GM12878 (cell line): ENCODE data around the gene SLC49A4. TPM values are rescaled to one million over a fixed set of nuclear protein-coding genes. Genes with fewer than 3 reads are reported as not detected.

ENCODE experiments used
- ATAC-seq: fragments of 200-7000 bp; cut with Tn5 transposase; 3 replicates; pipeline ENCODE4 v1.9.1; 2020; ENCODE audit warnings: mild to moderate bottlenecking, moderate library complexity
- BruUV-seq: library from RNA; stranded (reverse); fragments of 400-500 nt; replicated peaks from 2 replicates; lab custom pipeline; 2021; lab: Mats Ljungman, UMichigan
- CTCF ChIA-PET: fragments of 300-600 bp; sonication (Branson Sonifier 250); formaldehyde crosslinking; extraction: SDS; loops from one replicate; lab custom pipeline; 2021; ENCODE audit warnings: inconsistent platforms; lab: Yijun Ruan, JAX
- POLR2A ChIA-PET: fragments of 350-600 bp; formaldehyde crosslinking; extraction: SDS; loops from one replicate; lab custom pipeline; 2021; ENCODE audit warnings: inconsistent platforms; lab: Charles Lee
- RAD21 ChIA-PET: fragments of 300-600 bp; sonication (Branson Sonifier 250); formaldehyde crosslinking; loops from one replicate; lab custom pipeline; 2023; ENCODE audit warnings: antibody characterized with exemption; ENCODE audit not compliant: unreplicated experiment; lab: Charles Lee
- SMC1A ChIA-PET: fragments of 300-600 bp; sonication (Branson Sonifier 250); formaldehyde crosslinking; loops from one replicate; lab custom pipeline; 2023; ENCODE audit not compliant: unreplicated experiment, uncharacterized antibody; lab: Charles Lee
- DNase-seq: peaks from one replicate; pipeline ENCODE4 v3.0.0-alpha.2; 2011; ENCODE audit warnings: low read depth, low spot score
- FAIRE-seq: peaks from 3 replicates; lab custom pipeline; 2011; peaks lifted over from hg19 to GRCh38; lab: Jason Lieb, UNC
- H2AFZ ChIP-seq: 2 replicates; pipeline ENCODE4 v1.6.0; 2011; ENCODE audit warnings: low read depth, low read length, control low read depth; ENCODE audit not compliant: control insufficient read depth
- H3K27ac ChIP-seq: 2 replicates; pipeline ENCODE4 v1.5.1; 2011; ENCODE audit warnings: control low read depth; ENCODE audit not compliant: control insufficient read depth, insufficient read depth
- H3K27me3 ChIP-seq, 2 experiments: replicated peaks in 1 of 2; 2 replicates each; pipeline versions ENCODE4 v1.6.0 to v1.6.1; 2011; ENCODE audit warnings: low read length in 1 of 2; ENCODE audit not compliant: control insufficient read depth in 2 of 2, insufficient read depth in 2 of 2
- H3K36me3 ChIP-seq, 2 experiments: 2 replicates each; pipeline ENCODE4 v1.5.1; 2011; ENCODE audit warnings: low read length in 1 of 2; ENCODE audit not compliant: control insufficient read depth in 2 of 2, insufficient read depth in 2 of 2
- H3K4me1 ChIP-seq: 2 replicates; pipeline ENCODE4 v1.6.1; 2011; ENCODE audit warnings: mild to moderate bottlenecking, low read length, moderate library complexity, mixed read lengths; ENCODE audit not compliant: control insufficient read depth, insufficient read depth
- H3K4me2 ChIP-seq: 2 replicates; pipeline ENCODE4 v1.6.0; 2011; ENCODE audit warnings: control low read depth; ENCODE audit not compliant: control insufficient read depth, insufficient read depth
- H3K4me3 ChIP-seq: fragments of 200-600 bp; sonication (generic); 2 replicates; pipeline ENCODE4 v1.5.1; 2016
- H3K79me2 ChIP-seq: 2 replicates; pipeline ENCODE4 v1.6.0; 2011; ENCODE audit warnings: low read length; ENCODE audit not compliant: control insufficient read depth, insufficient read depth
- H3K9ac ChIP-seq: 2 replicates; pipeline ENCODE4 v1.8.0; 2011; ENCODE audit warnings: low read length, control low read depth, mixed read lengths; ENCODE audit not compliant: control insufficient read depth, insufficient read depth
- H3K9me3 ChIP-seq: replicated peaks from 3 replicates; pipeline ENCODE4 v1.5.1; 2011; ENCODE audit warnings: mild to moderate bottlenecking, low read length; ENCODE audit not compliant: control insufficient read depth, insufficient read depth
- H4K20me1 ChIP-seq: 2 replicates; pipeline ENCODE4 v1.6.0; 2011; ENCODE audit not compliant: control insufficient read depth, insufficient read depth
- IRF4 ChIP-seq: IDR thresholded peaks from 2 replicates; pipeline ENCODE4 v1.6.1; 2011; ENCODE audit warnings: low read depth, low read length
- RUNX3 ChIP-seq: IDR thresholded peaks from 2 replicates; pipeline ENCODE4 v1.6.1; 2012; ENCODE audit warnings: low read length, inconsistent platforms
- SP1 ChIP-seq: IDR thresholded peaks from one replicate; pipeline ENCODE4 v1.6.1; 2011; ENCODE audit warnings: low read depth, low read length
- SPI1 ChIP-seq: IDR thresholded peaks from 2 replicates; pipeline ENCODE4 v1.6.1; 2011; ENCODE audit warnings: low read depth, mild to moderate bottlenecking, low read length, moderate library complexity, borderline replicate concordance; ENCODE audit not compliant: insufficient read depth
- WGBS: methylation state at CpG from one replicate; pipeline ENCODE4 v1.1.6; 2016; ENCODE audit warnings: low lambda C conversion rate; ENCODE audit not compliant: insufficient replicate concordance, insufficient coverage; ENCODE audit errors: missing lambda C conversion rate; 5-methylcytosine and 5-hydroxymethylcytosine counted together
- in situ Hi-C: fragments of 300-500 bp; cut with MboI; formaldehyde crosslinking; loops from 9 replicates; pipeline ENCODE4 v1.14.3; 2018; ENCODE audit warnings: mixed read lengths
- intact Hi-C: fragments of 100-400 bp; cut with micrococcal nuclease; formaldehyde crosslinking; loops from one replicate; pipeline ENCODE4 v1.14.2; 2022; ENCODE audit not compliant: unreplicated experiment
- polyA plus RNA-seq, 11 experiments: library from polyadenylated mRNA; depleted of rRNA in 4 of 11; unstranded in 6 of 11; stranded (reverse) in 5 of 11; fragments of >200 nt; fragmentation: Nextera tagmentation in 4 of 11; fragmentation: Illumina TruSeq in 1 of 11; extraction: Ambion mirVana in 4 of 11; extraction: Trizol in 1 of 11; gene quantifications; 1 replicate in 1 of 11; 2 replicates in 10 of 11; pipeline versions ENCODE4 v1.2.1 to v1.2.3, GENCODE V29; 2011 to 2016; ENCODE audit warnings: inconsistent platforms in 2 of 11, missing spikeins in 2 of 11, low read depth in 1 of 11
- total RNA-seq, 4 experiments: library from RNA; depleted of rRNA in 3 of 4; stranded (reverse); fragments of >200 nt in 3 of 4; fragmentation: Illumina TruSeq in 1 of 4; extraction: Trizol in 1 of 4; gene quantifications; 2 replicates each; pipeline versions ENCODE4 v1.2.1 to v1.2.3, GENCODE V29; 2013 to 2021
- TF ChIP-seq, protein P1 (sequence below): IDR thresholded peaks from 2 replicates; pipeline ENCODE4 v1.6.1; 2012; ENCODE audit warnings: mild to moderate bottlenecking, low read depth, low read length
- TF ChIP-seq, protein P2 (sequence below): fragments of 450-650 bp; IDR thresholded peaks from 2 replicates; pipeline ENCODE4 v1.6.1; 2017; ENCODE audit warnings: mild to moderate bottlenecking, moderate library complexity

SLC49A4 gene
- total and polyA plus RNA-seq, 10 of the 15 experiments (the other 5 are each of a cell fraction or from before 2014, with no cell fraction given) = 0.48 to 2.2 (median 1.4) TPM

GRCh38 chr3:122916580-122916979, 121.7 kb downstream of the SLC49A4 start:
- Histone ChIP-seq H3K4me2 (no peak overlapping the region), H2AFZ (no peak overlapping the region), H3K4me1 (peaks cover 2% of the 10 kb centered on the region; the same call in 1 of the 2 replicates), H3K36me3 (no peaks in the 10 kb centered on the region), H3K9ac (no peak overlapping the region), H3K4me3 (no peak overlapping the region), H3K27me3 (peaks cover 4% of the 10 kb centered on the region in 2 experiments; a peak in 3 of 4 replicates), H3K79me2 (no peaks in the 10 kb centered on the region), H3K9me3 (no peaks in the 10 kb centered on the region), H3K27ac (no peak overlapping the region), H4K20me1 (no peaks in the 10 kb centered on the region)
- no TSS peak for BruUV-seq
- DNase-seq (no peak), ATAC-seq (peak; percentile 82), FAIRE-seq (peak; percentile 92)
- ChIA-PET CTCF (interaction anchor here (0.8 kb wide), 1 partner anchor 162 kb away, joined by 3 read pairs; no protein-coding TSS in a partner anchor), SMC1A (interaction anchor here (0.5 to 1.3 kb wide), 2 partner anchors 206 to 462 kb away, joined by 3 read pairs; no protein-coding TSS in a partner anchor), POLR2A (no interaction called here), RAD21 (no interaction called here)
- TF ChIP-seq IRF4 = 0 out of 2 replicates have a peak, but pooled peaks have one; percentile 34
- TF ChIP-seq SPI1 = peak; percentile 67; the same call in 1 of the 2 replicates
- TF ChIP-seq, protein P1, sequence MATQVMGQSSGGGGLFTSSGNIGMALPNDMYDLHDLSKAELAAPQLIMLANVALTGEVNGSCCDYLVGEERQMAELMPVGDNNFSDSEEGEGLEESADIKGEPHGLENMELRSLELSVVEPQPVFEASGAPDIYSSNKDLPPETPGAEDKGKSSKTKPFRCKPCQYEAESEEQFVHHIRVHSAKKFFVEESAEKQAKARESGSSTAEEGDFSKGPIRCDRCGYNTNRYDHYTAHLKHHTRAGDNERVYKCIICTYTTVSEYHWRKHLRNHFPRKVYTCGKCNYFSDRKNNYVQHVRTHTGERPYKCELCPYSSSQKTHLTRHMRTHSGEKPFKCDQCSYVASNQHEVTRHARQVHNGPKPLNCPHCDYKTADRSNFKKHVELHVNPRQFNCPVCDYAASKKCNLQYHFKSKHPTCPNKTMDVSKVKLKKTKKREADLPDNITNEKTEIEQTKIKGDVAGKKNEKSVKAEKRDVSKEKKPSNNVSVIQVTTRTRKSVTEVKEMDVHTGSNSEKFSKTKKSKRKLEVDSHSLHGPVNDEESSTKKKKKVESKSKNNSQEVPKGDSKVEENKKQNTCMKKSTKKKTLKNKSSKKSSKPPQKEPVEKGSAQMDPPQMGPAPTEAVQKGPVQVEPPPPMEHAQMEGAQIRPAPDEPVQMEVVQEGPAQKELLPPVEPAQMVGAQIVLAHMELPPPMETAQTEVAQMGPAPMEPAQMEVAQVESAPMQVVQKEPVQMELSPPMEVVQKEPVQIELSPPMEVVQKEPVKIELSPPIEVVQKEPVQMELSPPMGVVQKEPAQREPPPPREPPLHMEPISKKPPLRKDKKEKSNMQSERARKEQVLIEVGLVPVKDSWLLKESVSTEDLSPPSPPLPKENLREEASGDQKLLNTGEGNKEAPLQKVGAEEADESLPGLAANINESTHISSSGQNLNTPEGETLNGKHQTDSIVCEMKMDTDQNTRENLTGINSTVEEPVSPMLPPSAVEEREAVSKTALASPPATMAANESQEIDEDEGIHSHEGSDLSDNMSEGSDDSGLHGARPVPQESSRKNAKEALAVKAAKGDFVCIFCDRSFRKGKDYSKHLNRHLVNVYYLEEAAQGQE = peak; percentile 71
- no peak for TF ChIP-seq SP1
- TF ChIP-seq RUNX3 = 0 out of 2 replicates have a peak, but pooled peaks have one; percentile 5
- TF ChIP-seq, protein P2, sequence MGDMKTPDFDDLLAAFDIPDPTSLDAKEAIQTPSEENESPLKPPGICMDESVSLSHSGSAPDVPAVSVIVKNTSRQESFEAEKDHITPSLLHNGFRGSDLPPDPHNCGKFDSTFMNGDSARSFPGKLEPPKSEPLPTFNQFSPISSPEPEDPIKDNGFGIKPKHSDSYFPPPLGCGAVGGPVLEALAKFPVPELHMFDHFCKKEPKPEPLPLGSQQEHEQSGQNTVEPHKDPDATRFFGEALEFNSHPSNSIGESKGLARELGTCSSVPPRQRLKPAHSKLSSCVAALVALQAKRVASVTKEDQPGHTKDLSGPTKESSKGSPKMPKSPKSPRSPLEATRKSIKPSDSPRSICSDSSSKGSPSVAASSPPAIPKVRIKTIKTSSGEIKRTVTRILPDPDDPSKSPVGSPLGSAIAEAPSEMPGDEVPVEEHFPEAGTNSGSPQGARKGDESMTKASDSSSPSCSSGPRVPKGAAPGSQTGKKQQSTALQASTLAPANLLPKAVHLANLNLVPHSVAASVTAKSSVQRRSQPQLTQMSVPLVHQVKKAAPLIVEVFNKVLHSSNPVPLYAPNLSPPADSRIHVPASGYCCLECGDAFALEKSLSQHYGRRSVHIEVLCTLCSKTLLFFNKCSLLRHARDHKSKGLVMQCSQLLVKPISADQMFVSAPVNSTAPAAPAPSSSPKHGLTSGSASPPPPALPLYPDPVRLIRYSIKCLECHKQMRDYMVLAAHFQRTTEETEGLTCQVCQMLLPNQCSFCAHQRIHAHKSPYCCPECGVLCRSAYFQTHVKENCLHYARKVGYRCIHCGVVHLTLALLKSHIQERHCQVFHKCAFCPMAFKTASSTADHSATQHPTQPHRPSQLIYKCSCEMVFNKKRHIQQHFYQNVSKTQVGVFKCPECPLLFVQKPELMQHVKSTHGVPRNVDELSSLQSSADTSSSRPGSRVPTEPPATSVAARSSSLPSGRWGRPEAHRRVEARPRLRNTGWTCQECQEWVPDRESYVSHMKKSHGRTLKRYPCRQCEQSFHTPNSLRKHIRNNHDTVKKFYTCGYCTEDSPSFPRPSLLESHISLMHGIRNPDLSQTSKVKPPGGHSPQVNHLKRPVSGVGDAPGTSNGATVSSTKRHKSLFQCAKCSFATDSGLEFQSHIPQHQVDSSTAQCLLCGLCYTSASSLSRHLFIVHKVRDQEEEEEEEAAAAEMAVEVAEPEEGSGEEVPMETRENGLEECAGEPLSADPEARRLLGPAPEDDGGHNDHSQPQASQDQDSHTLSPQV = no peak
- in situ Hi-C loops = no loop called here
- intact Hi-C loops = no loop called here
- WGBS = 27% methylated on average over 6 of the region's 6 CpGs
